Endodermal cell (in vitro differentiated cells): ENCODE measurements around the gene LSM7. TPM values are rescaled to one million over a fixed set of nuclear protein-coding genes. Genes with fewer than 3 reads are reported as not detected.
A peak's percentile ranks its signal among the peaks of the same experiment; 100 is the strongest.

Source experiments
- DNase-seq: peaks from one replicate; pipeline ENCODE4 v3.0.0-alpha.2; 2017
- H3K27ac ChIP-seq: 2 replicates; pipeline ENCODE4 v1.5.1; 2013; ENCODE audit warnings: mild to moderate bottlenecking, low read depth, low read length, moderate library complexity
- H3K27me3 ChIP-seq: 2 replicates; pipeline ENCODE4 v1.6.1; 2013; ENCODE audit warnings: mild to moderate bottlenecking, low read length, moderate library complexity; ENCODE audit not compliant: insufficient read depth, control insufficient read depth, poor library complexity, severe bottlenecking
- H3K36me3 ChIP-seq: 2 replicates; pipeline ENCODE4 v1.7.0; 2013; ENCODE audit warnings: mild to moderate bottlenecking, low read length, moderate library complexity; ENCODE audit not compliant: control insufficient read depth, insufficient read depth
- H3K4me1 ChIP-seq: one replicate; pipeline ENCODE4 v1.7.0; 2013; ENCODE audit warnings: low read length; ENCODE audit not compliant: control insufficient read depth, insufficient read depth
- H3K4me3 ChIP-seq: 2 replicates; pipeline ENCODE4 v1.5.1; 2013; ENCODE audit warnings: mild to moderate bottlenecking, low read length, moderate library complexity
- H3K9ac ChIP-seq: 2 replicates; pipeline ENCODE4 v1.6.1; 2013; ENCODE audit warnings: mild to moderate bottlenecking, low read length, moderate library complexity; ENCODE audit not compliant: poor library complexity, severe bottlenecking; ENCODE audit errors: extremely low read depth
- H3K9me3 ChIP-seq: 2 replicates; pipeline ENCODE4 v1.6.1; 2013; ENCODE audit warnings: mild to moderate bottlenecking, low read length, moderate library complexity; ENCODE audit not compliant: control insufficient read depth
- H3K27ac Mint-ChIP-seq: 2 replicates; pipeline ENCODE4 v1.8.0; 2020; ENCODE audit warnings: mixed read lengths
- H3K27me3 Mint-ChIP-seq: 2 replicates; pipeline ENCODE4 v1.8.0; 2021; ENCODE audit warnings: mild to moderate bottlenecking, mixed read lengths; ENCODE audit not compliant: insufficient read depth
- H3K36me3 Mint-ChIP-seq: 2 replicates; pipeline ENCODE4 v1.8.0; 2020; ENCODE audit warnings: low read depth, mixed read lengths
- H3K4me1 Mint-ChIP-seq: 2 replicates; pipeline ENCODE4 v1.8.0; 2020; ENCODE audit warnings: mixed read lengths
- H3K4me3 Mint-ChIP-seq: 2 replicates; pipeline ENCODE4 v1.8.0; 2020; ENCODE audit warnings: mild to moderate bottlenecking, moderate library complexity, mixed read lengths
- H3K9me3 Mint-ChIP-seq: 2 replicates; pipeline ENCODE4 v1.8.0; 2020; ENCODE audit warnings: mild to moderate bottlenecking, mixed read lengths
- WGBS, 2 experiments: methylation state at CpG; one replicate each; pipeline versions ENCODE4 v1.1.5 to v1.1.7; 2013; ENCODE audit warnings: missing lambda C conversion rate in 2 of 2, mixed read lengths in 1 of 2; ENCODE audit not compliant: insufficient coverage in 1 of 2, insufficient read length in 1 of 2; 5-methylcytosine and 5-hydroxymethylcytosine counted together
- total RNA-seq, 2 donors: library from RNA; stranded (reverse); fragmentation: NEBNext Ultra II Directional in 1 of 2; extraction: Animal tissue kit (Norgen Biotek cat#: 25700) in 1 of 2; gene quantifications; 2 replicates in 1 of 2; 3 replicates in 1 of 2; pipeline ENCODE4 v1.2.1, GENCODE V29; 2021
- TF ChIP-seq, protein P1 (sequence below): fragments of 200-600 bp; sonication (generic); conservative IDR thresholded peaks from 2 replicates; pipeline ENCODE4 v1.5.0; 2021; ENCODE audit warnings: antibody characterized with exemption, mild to moderate bottlenecking

Gene LSM7
- total RNA-seq, 2 donors from 2014 or later = 141 to 149 TPM

DNA sequence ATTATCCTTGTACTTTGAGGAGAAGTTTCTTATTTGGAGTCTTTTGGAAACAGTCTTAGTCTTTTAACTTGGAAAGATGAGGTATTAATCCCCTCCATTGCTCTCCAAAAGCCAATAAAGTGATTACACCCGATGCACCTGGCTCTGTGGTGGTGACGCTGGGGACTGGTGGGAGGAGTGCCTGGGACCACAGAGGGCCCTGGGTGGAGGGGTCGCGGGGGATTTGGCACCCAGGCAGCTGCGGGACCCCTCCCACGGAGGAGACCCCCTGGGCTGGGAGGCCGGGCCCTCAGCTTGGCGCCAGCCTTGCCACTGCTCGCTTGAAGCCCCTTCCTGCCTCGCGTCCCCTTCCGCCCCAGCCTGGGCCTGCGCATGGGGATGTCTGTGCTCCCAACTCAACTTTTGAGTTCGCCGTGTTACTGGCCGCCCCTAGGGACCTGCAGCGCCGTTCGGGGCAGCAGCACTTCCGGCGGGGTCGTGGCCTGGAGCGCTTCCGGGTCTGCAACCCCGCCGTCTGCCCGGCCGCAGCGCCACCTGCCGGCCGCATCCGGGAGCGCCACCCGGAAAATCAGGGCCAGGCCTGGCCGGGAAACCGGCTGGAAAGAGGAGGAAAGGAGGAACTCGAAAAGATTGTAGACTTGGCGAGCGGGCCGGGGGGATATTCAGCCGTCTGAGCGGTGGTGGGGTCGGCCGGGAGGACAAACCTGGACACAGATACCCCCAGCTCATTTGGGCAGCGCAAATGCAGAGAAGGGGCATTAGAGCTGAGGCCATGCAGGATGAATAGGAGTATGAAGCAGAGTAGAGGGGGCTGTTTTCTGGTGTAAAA, 54.8 kb downstream of the LSM7 start:
- Mint-ChIP-seq H3K4me3 (peak overlapping the region; percentile 90), H3K4me1 (peaks cover 15% of the 10 kb centered on the region), H3K9me3 (no peaks in the 10 kb centered on the region), H3K36me3 (peaks cover 20% of the 10 kb centered on the region), H3K27ac (peak overlapping the region; percentile 88), H3K27me3 (no peaks in the 10 kb centered on the region)
- peak overlapping the region; percentile 40 for H3K27ac ChIP-seq
- H3K9ac ChIP-seq = peak overlapping the region; percentile 16
- peak; percentile 97 for DNase-seq
- H3K27me3 ChIP-seq = no peaks in the 10 kb centered on the region
- peaks cover 22% of the 10 kb centered on the region for H3K36me3 ChIP-seq
- H3K4me1 ChIP-seq = peaks cover 7% of the 10 kb centered on the region
- TF ChIP-seq, protein P1, sequence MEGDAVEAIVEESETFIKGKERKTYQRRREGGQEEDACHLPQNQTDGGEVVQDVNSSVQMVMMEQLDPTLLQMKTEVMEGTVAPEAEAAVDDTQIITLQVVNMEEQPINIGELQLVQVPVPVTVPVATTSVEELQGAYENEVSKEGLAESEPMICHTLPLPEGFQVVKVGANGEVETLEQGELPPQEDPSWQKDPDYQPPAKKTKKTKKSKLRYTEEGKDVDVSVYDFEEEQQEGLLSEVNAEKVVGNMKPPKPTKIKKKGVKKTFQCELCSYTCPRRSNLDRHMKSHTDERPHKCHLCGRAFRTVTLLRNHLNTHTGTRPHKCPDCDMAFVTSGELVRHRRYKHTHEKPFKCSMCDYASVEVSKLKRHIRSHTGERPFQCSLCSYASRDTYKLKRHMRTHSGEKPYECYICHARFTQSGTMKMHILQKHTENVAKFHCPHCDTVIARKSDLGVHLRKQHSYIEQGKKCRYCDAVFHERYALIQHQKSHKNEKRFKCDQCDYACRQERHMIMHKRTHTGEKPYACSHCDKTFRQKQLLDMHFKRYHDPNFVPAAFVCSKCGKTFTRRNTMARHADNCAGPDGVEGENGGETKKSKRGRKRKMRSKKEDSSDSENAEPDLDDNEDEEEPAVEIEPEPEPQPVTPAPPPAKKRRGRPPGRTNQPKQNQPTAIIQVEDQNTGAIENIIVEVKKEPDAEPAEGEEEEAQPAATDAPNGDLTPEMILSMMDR = peak; percentile 99
- WGBS, 2 experiments = 19 to 32% methylated on average over 17 to 45 of the region's 45 CpGs
- H3K9me3 ChIP-seq = no peaks in the 10 kb centered on the region
- H3K4me3 ChIP-seq = peak overlapping the region; percentile 64

Other genes with a start within 250 kb of the LSM7 start
- gene MOB3A, start 232.3 kb downstream of the LSM7 start, total RNA-seq = 10 to 100 TPM; 20.9 to 21.8 TPM
- 1 to 10 TPM; 4.3 to 5.4 TPM for gene IZUMO4, start 231.7 kb downstream of the LSM7 start, total RNA-seq
- gene AP3D1, start 177.0 kb downstream of the LSM7 start, total RNA-seq = 100 to 1,000 TPM; 162 to 181 TPM
- 100 to 1,000 TPM in 1 of 2 donors, 10 to 100 TPM in 1; 84.3 to 102 TPM for gene DOT1L, start 164.7 kb downstream of the LSM7 start, total RNA-seq
- 100 to 1,000 TPM; 146 to 192 TPM for gene PLEKHJ1, start 92.3 kb downstream of the LSM7 start, total RNA-seq
- gene SF3A2, start 91.8 kb downstream of the LSM7 start, total RNA-seq = 100 to 1,000 TPM; 126 to 132 TPM
- gene AMH, start 79.3 kb downstream of the LSM7 start, total RNA-seq = 10 to 100 TPM; 20.5 to 35.1 TPM
- gene JSRP1, start 72.2 kb downstream of the LSM7 start, total RNA-seq = under 1 TPM; 0.66 to 0.89 TPM
- gene PEAK3, start 46.4 kb downstream of the LSM7 start, total RNA-seq = not detected
- gene LINGO3, start 20.4 kb downstream of the LSM7 start, total RNA-seq = 1 to 10 TPM in 1 of 2 donors, under 1 TPM in 1; 0.20 to 1.0 TPM
- gene SPPL2B, start 98 bp upstream of the LSM7 start, total RNA-seq = 100 to 1,000 TPM; 115 to 118 TPM
- gene TMPRSS9, start 31.7 kb upstream of the LSM7 start, total RNA-seq = 1 to 10 TPM in 1 of 2 donors, under 1 TPM in 1; 0.73 to 1.2 TPM
- 100 to 1,000 TPM; 149 to 175 TPM for gene TIMM13, start 99.0 kb upstream of the LSM7 start, total RNA-seq
- 100 to 1,000 TPM; 146 to 191 TPM for gene LMNB2, start 128.4 kb upstream of the LSM7 start, total RNA-seq
- gene GADD45B, start 147.5 kb upstream of the LSM7 start, total RNA-seq = 10 to 100 TPM; 16.5 to 23.6 TPM